ENCODE measurements around the gene STON2.

- TF ChIP-seq SUZ12 (IDR thresholded peaks at IDR 0.05; ENCODE audit: extremely low read depth, insufficient read depth, insufficient read length) (no peak), ZNF274 (IDR thresholded peaks at IDR 0.05; ENCODE audit: low read depth, low read length) (no peak), YY1 (IDR thresholded peaks at IDR 0.05; ENCODE audit: insufficient read depth, insufficient read length) (no peak)
These were observed 154.4 kb downstream of the STON2 start for GRCh38 chr14:81245771-81246170.

Measured in NT2/D1 (cell line).